ENCODE data around the gene DCHS2. TPM values are rescaled to one million over a fixed set of nuclear protein-coding genes. Genes with fewer than 3 reads are reported as not detected.

Gene DCHS2
- total RNA-seq, 4 donors from 2014 or later, result 0.26 to 0.93 (median 0.58) TPM

GRCh38 chr4:154417373-154417673 is 74.3 kb downstream of the DCHS2 start:
- DNase-seq (ENCODE audit: low spot score in 2 of 2), result no peak
- TF ChIP-seq POLR2AphosphoS5 (IDR thresholded peaks at IDR 0.05) (no peak), CTCF (IDR thresholded peaks at IDR 0.05) (no peak), POLR2A (IDR thresholded peaks at IDR 0.05) (no peak), EP300 (IDR thresholded peaks at IDR 0.05) (no peak)
- 46% methylated on average over 2 of the region's 2 CpGs for WGBS
- peak overlapping the region; percentile 50 for H3K4me3 ChIP-seq
- H3K27me3 ChIP-seq, result no peaks in the 10 kb centered on the region
- H3K27ac ChIP-seq, result no peak overlapping the region
- H3K4me1 ChIP-seq, result peaks cover 13% of the 10 kb centered on the region
- H3K9me3 ChIP-seq, result no peaks in the 10 kb centered on the region
- H3K36me3 ChIP-seq, result no peaks in the 10 kb centered on the region

GRCh38 chr4:154416190-154416547 is 75.4 kb downstream of the DCHS2 start:
- no peaks in the 10 kb centered on the region for H3K9me3 ChIP-seq
- peak overlapping the region; percentile 50 for H3K4me3 ChIP-seq
- no peak for TF ChIP-seq EP300 (IDR thresholded peaks at IDR 0.05)
- no peak for TF ChIP-seq POLR2A (IDR thresholded peaks at IDR 0.05)
- no peak for TF ChIP-seq POLR2AphosphoS5 (IDR thresholded peaks at IDR 0.05)
- no peak for TF ChIP-seq CTCF (IDR thresholded peaks at IDR 0.05)
- no peaks in the 10 kb centered on the region for H3K27me3 ChIP-seq
- H3K27ac ChIP-seq, result no peak overlapping the region
- peaks cover 13% of the 10 kb centered on the region for H3K4me1 ChIP-seq
- WGBS, result 8% methylated on average over 10 of the region's 10 CpGs
- no peaks in the 10 kb centered on the region for H3K36me3 ChIP-seq
- DNase-seq (ENCODE audit: low spot score in 2 of 2), result no peak

DNA sequence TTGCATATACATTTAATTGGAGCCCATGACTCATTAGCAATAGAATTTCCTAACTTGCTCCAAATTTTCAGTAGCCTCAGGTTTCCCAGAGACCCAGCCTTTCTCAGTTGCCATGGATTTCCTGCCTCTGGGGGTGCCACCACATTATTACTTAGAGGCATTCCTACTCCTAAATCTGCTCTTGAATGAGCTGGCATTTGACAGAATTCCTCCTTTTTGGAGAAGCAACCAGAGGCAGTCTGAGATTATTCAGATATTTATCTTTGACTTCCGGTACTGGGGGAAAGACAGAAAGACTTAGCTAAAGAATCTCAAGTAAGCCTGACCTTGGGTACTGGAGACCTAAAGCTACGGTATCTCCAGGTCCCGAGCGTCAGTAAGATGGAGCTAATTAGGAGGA is 76.3 kb downstream of the DCHS2 start:
- WGBS, result 60% methylated on average over 4 of the region's 4 CpGs
- Histone ChIP-seq H3K9me3 (no peaks in the 10 kb centered on the region), H3K36me3 (no peaks in the 10 kb centered on the region)

GRCh38 chr4:154414796-154415195 is 76.8 kb downstream of the DCHS2 start:
- no peak for DNase-seq (ENCODE audit: low spot score in 2 of 2)
- no peaks in the 10 kb centered on the region for H3K9me3 ChIP-seq
- H3K4me1 ChIP-seq, result peaks cover 13% of the 10 kb centered on the region
- no peak overlapping the region for H3K4me3 ChIP-seq
- H3K27me3 ChIP-seq, result no peaks in the 10 kb centered on the region
- WGBS, result 88% methylated on average over 3 of the region's 3 CpGs
- TF ChIP-seq EP300 (IDR thresholded peaks at IDR 0.05), result no peak
- TF ChIP-seq CTCF (IDR thresholded peaks at IDR 0.05), result no peak
- TF ChIP-seq POLR2AphosphoS5 (IDR thresholded peaks at IDR 0.05), result no peak
- TF ChIP-seq POLR2A (IDR thresholded peaks at IDR 0.05), result no peak
- H3K36me3 ChIP-seq, result no peaks in the 10 kb centered on the region
- no peak overlapping the region for H3K27ac ChIP-seq

More for the DNA sequence above, 76.3 kb downstream of the DCHS2 start:
- Histone ChIP-seq H3K27ac (no peak overlapping the region), H3K4me1 (peaks cover 13% of the 10 kb centered on the region), H3K27me3 (no peaks in the 10 kb centered on the region), H3K4me3 (no peak overlapping the region)
- TF ChIP-seq CTCF (IDR thresholded peaks at IDR 0.05) (no peak), POLR2AphosphoS5 (IDR thresholded peaks at IDR 0.05) (no peak), POLR2A (IDR thresholded peaks at IDR 0.05) (no peak), EP300 (IDR thresholded peaks at IDR 0.05) (no peak)
- no peak for DNase-seq (ENCODE audit: low spot score in 2 of 2)

DNA sequence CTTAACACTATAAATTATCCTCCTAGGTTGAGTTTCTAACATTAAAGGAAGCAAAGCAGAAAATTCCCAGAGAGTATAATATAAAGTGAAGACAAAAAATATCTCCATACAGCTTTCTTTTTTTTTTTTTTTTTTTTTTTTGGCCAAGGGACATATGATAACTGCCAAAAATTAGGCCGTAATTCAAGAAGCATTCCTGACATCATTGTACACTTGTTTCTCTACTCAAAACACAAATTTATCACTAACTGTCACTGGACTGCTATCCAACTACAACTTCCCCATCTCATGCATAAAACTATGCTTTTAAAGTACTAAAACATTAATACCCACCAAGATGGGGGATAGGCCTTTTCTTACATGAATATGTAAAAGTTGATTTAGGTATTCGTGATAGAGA is 77.2 kb downstream of the DCHS2 start:
- TF ChIP-seq POLR2AphosphoS5 (IDR thresholded peaks at IDR 0.05), result no peak
- no peak for TF ChIP-seq POLR2A (IDR thresholded peaks at IDR 0.05)
- no peak for TF ChIP-seq EP300 (IDR thresholded peaks at IDR 0.05)
- TF ChIP-seq CTCF (IDR thresholded peaks at IDR 0.05), result no peak
- WGBS, result 61% methylated on average over 2 of the region's 2 CpGs
- Histone ChIP-seq H3K27ac (no peak overlapping the region), H3K4me1 (peaks cover 13% of the 10 kb centered on the region), H3K27me3 (no peaks in the 10 kb centered on the region), H3K36me3 (no peaks in the 10 kb centered on the region), H3K9me3 (no peaks in the 10 kb centered on the region), H3K4me3 (no peak overlapping the region)
- no peak for DNase-seq (ENCODE audit: low spot score in 2 of 2)

Data from suprapubic skin (tissue), 4 donors.